Fibroblast of the conjunctiva (primary cell): ENCODE measurements around the gene HEMGN.
A peak's percentile ranks its signal among the peaks of the same experiment; 100 is the strongest.

ENCODE experiments used
- DNase-seq: peaks from one replicate; pipeline ENCODE4 v3.0.0-alpha.2; 2010; ENCODE audit warnings: low read depth

HEMGN gene

DNA sequence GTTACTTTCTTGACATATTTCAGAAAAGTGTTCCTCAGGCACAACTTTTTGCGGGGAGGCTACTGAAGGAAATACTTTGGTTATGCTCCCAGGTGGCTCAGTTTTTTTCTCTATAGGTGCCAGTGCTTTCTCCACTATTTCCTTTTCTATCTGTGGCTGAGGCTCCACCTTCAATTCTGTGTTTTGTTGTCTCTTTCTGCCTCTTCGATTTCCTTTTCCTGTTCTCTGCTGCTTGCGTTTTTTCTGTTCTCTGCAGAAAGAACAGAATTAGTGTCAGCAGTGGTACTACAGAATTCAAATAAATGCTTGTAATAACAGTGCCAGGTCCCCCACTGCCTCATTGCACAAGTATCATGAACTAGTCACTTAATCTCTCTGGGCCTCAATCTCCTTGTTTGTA is 7.0 kb downstream of the HEMGN start:
- no peak for DNase-seq

DNA sequence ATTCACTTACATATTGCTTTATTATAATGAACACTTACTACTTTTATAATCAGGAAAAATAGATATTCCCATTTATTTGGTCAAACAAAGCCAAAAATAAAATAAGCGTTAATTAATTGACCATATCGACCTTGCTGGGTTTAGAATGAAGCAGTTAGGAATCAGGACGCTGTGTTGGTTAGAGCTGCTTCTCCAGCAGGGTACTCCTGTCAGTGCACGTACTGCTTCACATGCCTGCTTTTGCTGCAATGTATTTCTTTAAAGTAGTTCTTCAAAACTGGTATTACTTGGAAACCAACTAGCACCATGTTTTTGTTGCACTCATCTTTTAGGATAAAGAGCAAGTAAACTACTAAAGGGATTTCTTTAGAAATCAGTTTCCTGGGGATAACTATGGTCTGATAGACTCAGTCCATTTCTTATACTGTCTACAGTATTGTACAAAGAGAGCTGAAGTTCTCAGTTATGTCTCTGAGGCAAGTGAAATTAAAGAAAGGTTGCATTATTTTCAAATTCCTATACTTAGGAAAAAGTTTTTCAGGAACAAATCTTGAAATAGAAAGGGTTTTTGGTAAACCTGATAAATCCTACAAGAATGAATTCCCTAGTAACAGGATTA is 8.9 kb downstream of the HEMGN start:
- no peak for DNase-seq

DNA sequence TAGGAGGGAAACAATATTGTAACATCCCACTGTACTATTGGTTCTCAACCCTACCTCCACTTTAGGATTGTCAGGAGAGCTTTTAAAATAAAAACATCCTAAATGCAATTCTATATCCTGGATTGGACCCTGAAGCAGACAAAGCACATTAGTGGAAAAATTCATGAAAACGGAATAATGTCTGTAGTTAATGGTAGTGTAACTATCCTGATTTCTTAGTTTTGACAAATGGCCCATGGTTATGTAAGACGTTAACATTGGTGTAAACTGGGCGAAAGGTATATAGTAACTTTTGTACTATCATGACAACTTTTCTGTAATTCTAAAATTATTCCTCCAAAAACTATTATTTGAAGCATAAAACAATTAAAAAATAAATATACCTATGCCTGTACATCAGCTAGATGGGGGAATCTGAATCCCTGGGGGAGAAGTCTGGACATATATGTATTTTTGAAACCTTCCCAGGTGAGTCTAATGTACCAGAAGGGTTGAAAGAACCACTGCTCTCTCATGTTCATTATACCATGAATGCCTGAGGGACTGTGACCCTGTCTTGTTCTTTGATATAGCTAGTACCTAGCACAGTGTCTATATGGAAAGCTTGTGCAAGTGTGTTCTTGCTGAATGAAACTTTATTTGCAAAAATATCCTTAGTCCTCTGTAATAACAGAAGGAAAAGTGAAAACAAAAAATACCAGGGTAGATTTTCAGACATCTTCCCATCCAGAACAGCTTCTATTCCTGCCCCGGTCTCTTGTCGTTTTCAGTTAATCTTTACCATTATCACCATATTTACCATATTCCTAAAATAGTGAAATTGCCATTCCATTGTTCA is 12.3 kb downstream of the HEMGN start:
- no peak for DNase-seq

DNA sequence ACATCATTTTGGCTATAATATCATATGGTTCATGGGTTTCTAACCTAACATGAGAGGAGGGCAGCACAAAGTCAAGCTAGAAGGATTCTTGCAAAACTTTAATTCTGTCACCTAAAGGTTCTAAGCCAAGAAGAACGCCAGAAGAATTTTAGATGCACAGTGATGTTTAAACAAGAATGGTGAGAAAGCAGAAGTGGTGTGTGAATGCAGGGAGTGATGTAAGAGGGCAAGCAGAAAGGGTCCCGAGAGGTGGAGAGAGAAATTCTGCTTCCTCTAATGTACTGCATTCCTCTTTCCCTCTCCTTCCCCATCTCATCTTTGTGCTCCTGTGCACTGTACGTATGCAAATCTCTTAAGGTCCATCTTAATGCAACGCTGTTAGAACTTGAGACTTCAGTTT is 13.6 kb downstream of the HEMGN start:
- no peak for DNase-seq

DNA sequence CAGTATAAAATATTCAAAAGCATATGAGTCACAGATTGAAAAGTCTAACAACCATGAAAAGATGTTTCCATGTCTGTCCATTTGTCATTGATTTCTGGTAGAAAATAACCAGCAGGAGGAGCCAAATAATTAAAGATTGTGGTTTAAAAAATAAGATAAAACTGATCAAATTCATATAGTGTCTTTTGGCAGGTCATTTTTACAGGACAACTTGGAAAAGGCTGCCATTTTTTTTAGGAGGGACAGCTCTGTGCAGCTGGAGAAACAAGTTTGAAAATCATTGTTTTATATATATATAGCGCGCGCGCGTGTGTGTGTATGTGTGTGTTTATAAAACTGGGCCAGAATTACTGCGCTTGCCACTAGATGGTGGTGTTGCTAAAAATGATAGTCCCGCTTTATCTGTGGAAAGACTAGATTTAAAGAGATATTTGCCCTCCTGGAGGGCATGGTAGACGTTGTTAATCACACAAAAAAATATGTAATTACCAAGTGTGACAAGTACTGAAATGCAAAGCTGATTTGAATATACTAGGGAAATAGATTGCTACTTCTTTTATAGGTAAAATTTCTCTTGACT is 14.4 kb downstream of the HEMGN start:
- peak; percentile 54 for DNase-seq

DNA sequence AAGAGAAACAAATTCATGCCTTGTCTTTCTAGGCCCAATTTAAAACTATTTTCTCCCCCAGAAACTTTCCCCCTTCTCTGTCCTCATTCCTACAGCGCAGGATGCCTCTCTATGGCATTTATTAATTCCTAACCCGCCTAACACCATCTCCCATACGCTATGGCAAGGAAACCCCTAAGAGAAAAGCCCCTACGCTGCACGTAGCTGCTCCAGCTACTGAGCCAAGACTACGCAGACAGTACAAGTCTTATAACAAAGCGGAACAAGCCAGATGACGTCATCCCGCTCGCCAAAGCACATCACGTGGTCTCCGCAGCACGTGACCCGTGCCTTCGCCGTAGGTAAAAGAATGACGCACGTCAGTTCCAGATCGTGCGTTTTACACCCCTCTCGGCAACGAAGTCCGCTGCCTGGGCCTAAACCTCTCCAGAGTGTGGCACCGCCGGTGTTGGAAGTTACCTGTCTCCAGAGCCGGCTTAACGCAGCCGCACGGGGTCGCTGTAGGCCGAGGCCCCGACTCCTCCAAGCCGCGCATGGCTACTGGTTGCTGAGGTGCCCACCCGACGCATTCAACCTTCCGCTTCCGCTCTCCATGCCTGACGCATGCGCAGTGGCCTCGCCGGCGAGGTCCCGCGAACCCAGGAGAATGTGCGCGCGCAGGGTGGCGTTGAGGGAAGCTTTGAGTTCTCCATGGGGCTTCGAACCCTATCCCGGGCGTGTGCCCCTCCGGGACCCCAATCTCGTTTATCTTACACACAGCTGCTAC is 15.8 kb downstream of the HEMGN start, which contains the start of gene TRMO:
TSS of gene TRMO (minus strand) at position 542 of the 766 bp plus-strand sequence. CDS start at position 535, 7 bp downstream.
- peak; percentile 98 for DNase-seq

DNA sequence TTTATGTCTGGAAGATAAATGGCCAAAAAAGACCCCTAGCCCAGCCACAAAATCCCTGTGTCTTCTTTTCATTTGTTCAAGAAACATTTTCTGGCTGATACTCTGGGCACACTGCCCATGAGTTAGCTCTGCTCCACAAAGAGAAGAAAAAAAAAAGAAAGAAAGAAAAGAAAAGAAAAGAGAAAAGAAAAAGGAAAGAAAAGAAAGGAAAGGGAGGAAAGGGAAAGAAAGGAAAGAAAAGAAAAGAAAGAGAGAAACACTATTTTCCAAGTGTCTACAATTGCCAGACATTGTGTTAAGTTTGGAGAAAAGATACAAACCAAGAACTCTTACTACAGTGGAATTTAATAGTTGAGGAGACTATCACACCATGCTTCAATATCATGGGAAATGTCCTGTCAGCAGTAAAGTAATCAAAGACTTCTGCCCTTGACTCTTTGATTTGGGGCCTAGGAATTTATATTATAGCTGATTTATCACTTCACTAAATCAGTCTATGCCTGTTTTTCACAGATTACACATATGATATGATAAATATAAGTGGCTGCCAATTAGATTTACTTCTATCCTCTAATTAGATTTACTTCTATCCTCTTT is 18.7 kb downstream of the HEMGN start:
- no peak for DNase-seq

DNA sequence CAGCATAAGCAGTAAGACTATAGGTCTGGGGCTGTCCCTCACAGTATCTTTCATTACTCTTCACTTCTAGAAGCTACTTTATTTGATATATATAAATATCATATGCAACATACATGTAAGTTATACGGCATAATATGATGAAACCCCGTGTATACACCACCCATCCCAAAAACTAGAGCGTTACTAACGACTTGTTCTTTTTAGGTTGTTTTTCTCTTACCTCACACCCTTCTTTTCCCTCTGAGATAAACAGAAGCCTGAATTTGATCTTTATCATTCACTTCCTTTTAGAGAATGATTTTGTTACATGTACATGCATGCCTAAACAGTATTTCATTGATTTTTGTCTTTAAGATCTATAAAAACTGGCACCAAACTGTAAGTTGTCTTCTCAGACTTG is 19.4 kb downstream of the HEMGN start:
- no peak for DNase-seq

DNA sequence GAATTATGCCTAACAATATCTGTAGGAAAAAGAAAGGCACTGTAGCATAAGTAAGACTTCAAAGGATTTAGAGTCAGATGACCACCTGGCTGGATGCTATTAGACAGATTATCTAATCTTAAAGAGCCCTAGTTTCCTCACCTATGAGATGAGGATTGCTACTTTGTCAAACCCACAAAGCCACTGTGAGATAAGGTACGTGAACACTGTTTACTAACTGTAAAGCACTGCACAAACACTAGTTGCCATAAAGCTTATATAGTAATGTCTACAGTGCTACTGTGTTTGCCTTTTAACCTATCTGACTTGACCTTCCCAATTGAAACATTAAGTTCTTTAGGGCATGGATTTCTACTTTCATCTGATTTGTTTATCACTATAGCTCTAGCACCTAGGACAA is 26.0 kb downstream of the HEMGN start:
- DNase-seq, result no peak

DNA sequence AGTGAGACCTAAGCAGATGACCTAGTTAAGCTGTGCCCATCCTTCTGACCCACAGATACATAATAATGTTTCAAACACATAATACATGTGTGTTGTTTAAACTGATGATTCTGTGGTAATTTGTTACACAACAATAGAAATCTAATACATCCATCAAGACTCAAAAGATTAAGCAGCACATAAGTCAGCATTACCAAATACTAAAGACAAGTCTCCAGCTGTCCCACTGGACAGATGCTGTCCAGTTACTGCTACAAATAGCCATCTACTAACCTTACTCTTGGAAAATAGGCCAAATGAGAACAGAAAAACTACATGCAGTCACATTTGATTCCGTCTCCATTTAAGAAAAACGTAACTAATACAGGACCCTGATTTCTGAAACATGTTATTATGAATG is 26.4 kb downstream of the HEMGN start:
- no peak for DNase-seq

DNA sequence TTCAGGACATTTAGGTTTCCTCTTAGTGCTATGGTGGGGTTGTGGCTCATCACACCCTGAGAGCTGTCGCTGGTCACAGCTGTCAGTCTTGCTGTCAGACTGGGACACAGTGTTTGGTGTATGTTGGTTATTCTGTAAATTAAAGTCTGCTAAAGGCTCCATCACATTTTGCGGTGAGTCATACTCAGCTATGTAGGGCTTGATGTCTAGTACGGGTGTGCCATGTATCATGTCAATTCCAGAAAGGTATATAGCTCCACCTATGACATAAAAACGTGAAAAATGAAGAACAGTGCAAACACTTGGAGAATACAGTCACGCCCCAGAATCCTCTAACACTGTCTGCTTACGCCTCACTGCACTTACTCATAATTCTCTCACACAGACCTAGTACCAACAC is 27.6 kb downstream of the HEMGN start:
- no peak for DNase-seq

DNA sequence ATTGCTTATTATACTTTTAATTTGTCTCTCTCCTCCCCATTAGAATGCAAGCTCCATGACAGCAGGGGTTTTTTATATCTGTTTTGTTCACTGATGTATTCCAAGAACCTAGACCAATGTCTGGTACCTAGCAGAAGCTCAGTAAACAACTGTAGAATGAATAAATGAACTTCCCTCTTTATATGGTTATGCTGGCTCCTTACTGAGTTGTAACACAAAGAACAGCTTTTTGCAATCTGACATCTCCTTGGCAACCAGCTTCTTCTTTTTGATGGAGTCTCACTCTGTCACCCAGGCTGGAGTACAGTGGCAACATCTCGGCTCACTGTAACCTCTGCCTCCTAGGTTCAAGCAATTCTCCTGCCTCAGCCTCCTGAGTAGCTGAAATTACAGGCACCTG is 29.3 kb downstream of the HEMGN start:
- no peak for DNase-seq

DNA sequence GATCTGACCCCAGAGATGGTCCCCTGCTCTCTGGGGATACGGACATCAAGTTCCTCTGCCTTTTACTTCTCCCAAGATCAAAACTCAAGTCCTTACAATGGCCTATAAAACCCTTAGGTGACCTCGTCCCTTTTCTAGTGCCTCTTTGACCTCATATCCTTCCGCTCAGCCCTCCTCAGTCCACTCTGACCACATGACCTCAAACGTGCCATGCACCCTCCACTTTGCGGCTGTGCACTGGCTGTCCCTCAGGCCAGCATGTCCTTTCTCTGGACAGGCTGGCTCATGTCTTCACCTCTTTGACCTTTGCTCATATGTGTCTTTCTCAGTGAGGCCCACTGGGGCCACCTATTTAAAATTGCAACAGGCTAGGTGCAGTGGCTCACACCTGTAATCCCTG is 30.3 kb downstream of the HEMGN start:
- DNase-seq, result no peak

DNA sequence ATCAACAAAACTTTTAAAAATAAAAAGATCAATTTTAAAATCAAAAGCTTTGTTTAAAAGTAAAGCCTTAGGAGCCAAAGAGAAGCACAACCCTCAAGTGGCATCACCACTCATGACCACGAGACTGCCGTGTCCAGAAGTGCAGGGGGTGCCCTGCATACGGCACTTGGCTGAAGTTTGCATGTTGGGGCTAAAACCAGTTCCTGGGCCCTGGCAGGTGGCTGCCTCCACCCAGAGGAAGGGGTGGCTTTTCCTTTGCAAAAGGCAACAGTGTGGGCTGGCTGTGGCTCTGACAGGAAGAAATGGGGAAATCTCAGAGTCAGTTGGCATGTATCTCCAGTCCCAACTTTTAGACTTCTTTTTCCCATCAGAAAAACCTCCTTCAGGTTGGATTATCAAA is 30.9 kb downstream of the HEMGN start:
- no peak for DNase-seq

DNA sequence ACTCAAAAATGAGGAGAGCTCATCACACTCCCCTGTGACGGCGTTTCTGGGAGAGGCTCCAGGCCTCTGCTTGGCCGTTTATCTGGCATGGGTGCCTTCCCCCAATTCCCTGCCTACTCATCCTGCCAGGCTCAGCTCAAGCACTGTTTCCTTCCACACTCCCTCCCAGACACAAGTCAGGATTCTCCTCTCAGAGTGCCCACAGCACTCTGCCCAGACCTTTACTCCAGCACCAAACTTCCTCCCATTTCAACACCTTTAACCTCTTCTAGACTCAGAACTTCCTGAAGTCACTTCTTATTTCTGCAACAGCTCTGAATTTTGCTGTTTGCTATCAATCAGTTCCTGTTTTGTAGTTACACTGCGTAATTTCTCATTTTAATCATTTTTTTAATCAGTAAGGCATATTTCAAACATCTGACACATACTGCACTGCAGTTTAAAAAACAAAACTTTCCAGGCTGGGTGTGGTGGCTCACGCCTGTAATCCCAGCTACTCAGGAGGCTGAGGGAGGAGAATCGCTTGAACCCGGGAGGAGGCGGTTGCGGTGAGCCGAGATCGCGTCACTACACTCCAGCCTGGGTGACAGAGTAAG is 31.6 kb downstream of the HEMGN start:
- DNase-seq, result no peak

DNA sequence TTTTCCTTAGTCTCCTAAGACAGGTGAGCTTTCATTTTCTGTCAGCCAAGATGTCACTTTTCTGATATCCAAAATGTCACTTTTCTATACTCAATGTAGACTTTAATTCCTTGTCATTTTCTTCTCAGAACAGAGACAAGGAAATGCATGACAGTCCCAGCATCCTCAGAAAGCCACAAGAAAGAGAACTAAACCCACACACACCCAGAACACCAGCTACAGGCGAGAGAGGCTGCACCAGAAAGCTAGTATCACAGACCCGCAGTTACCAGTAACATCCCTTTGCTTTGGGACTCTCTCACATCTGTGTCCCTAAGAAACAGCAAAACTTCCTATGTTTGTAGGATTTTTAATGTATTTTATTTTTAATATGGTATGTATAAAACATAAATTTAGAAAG is 32.7 kb downstream of the HEMGN start:
- no peak for DNase-seq

DNA sequence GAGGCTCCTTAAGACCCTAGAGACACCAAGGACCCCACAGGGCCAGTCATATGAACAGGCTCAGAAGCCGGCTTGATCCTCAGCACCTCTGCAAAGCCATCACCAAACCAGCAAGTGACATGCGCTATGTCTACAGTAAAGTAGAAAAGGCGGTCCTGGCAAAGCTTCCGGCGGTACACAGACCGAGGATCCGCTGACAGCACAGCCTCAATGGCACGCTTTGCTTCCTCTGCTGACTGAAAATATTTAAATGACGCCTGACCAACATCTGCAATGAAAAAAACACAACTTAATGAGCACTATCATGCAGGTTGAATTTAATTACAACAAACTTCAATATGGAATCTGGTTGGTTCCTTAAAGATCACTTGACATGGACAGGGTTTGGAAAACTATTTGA is 33.2 kb downstream of the HEMGN start:
- DNase-seq, result no peak

DNA sequence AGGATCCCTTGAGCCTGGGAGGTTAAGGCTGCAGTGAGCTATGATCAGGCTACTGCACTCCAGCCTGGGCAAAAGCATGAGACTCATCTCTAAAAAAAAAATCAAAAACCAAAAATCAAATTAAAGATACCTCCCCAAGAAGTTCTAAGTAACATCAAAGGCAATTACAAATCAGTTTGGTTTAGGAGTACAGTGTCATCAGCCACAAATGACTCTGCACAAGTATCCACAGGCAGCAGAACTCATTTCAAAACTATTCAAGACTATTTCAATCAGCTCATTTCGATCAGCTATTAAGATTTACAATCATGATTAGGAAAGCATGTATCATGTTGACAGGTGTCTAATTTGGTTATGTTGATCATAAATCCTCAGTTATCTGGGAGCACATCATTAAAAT is 34.8 kb downstream of the HEMGN start:
- no peak for DNase-seq

DNA sequence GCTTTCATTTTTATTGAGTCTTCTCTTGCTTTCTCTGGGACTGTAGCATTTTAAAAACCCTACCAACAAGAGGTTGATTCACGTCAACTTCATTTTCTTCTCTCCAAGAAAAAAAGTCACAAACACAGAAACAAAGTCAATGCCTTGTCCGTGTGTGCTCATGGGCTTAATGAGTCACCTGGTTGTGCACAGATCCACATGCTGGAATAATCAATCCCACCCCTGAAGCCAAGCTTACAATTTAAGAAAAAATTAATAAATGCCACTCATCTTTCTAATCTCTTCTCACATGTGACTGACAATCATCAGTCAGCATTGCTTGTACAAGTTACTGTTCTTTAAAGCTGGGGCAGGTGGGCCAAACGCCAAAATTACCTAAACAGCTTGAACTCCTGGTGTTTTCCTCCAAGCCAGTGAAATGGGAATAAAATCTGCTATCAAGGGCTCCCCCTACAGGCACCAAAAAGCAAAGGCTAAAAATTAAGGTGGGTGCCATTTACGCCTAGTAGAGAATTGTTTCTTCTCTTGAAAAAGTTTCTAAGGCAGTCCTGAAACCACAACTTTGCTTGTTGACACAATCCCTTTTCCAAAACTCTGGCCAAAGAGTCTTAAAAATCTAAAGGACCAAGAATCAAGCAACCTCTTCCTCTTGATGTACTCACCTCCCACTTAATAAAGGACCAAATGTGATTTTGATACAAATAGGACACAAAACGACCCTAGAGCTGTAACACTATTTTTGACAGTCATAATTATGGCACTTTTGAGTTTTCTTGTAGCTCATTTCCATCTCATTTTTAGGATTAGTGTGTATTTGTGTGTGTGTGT is 37.0 kb downstream of the HEMGN start:
- DNase-seq, result no peak

DNA sequence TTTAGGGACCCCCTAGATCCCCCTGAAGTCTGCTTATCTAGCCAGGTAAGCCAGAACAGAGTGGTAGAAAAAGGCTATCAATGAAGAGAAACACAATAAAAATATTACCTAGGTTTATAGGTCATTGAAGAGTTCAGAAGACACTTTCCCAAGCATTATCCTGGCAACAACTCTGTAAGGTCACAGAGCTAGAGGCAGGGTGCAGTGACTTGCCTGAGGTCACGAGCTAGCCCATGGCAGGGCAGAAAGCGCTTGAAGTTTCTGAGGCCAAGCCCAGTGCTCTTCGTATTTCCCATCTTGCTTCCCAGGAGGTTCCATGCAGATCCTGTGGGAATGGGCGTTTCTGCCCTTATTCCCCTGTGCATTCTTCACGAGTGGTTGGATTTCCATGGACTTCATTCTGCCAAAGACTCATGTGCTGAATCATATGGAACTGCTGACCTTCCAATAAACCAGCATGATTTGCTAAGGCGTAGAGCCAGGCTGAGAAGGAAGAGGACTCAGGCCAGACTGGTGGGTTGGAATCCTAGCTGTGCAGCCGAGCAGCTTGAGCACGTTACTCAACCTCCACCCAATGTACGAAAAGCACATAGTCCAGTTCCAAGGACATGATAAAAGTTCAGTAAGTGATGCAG is 37.8 kb downstream of the HEMGN start:
- DNase-seq, result no peak
